Left hindlimb (tissue), 1 donor: ENCODE measurements around the gene CARM1.
A peak's percentile ranks its signal among the peaks of the same experiment; 100 is the strongest.

Source experiments
- DNase-seq: peaks from one replicate; pipeline ENCODE4 v3.0.0-alpha.2; 2018

The CARM1 gene

DNA sequence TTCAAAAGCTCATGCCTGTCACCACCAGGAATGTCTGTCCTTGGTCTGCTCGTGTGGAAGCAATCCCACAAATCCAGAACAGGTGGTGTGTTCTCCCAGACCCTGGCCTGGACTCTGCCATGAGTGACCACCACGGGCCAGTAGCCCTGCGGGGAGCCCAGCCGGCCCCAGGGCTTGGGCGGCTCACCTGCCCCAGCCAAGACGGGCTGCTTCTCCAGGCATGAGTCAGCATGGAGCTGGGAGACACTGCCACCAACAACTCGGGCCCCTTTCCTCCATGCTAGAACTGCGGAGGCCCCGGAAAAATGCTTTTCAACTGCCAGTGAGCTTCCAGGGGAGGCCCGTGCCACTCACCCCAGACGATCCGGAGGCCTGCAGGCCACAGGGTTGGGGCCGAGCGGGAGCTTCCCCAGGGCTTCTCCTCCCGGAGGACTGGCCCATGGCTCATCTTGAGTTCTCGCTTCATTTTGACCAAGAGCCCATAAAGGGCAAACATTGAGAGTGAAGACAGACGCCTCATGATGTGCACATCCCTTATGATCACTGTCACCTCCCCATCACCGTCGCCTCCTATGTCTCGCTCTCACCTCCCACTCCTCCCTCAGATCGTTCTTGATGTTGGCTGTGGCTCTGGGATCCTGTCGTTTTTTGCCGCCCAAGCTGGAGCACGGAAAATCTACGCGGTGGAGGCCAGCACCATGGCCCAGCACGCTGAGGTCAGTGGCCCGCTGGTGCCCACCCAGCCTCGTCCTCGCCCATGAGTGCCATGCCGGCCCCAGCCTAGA, 40.4 kb downstream of the CARM1 start:
- no peak for DNase-seq

GRCh38 chr19:10912619-10913018, 41.3 kb downstream of the CARM1 start:
- DNase-seq, result no peak

DNA sequence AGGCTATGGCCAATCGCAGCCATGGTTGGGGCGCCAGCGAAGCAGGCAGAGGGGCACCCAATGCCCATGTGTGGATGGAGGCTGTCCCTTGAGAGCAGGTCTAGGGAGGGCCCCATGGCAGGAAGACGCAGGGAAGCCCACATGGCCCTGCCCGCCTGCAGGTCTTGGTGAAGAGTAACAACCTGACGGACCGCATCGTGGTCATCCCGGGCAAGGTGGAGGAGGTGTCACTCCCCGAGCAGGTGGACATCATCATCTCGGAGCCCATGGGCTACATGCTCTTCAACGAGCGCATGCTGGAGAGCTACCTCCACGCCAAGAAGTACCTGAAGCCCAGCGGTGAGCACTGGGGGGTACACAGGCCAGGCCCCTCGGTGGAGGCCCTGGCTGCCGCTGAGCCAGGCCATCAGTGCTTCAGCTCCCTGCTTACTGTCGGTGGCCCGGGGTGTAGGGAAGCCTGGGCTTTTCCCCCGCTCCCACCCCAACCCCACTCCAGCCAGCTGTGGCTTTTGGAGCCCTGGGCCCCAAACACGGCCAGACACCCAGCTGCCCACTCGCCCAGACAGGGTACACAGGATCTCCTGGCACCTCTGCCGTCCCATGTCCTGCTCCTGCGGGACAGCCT, 42.5 kb downstream of the CARM1 start:
- no peak for DNase-seq

- DNase-seq, result peak; percentile 73
Observed at GRCh38 chr19:10915130-10916091, 44.1 kb downstream of the CARM1 start.

DNA sequence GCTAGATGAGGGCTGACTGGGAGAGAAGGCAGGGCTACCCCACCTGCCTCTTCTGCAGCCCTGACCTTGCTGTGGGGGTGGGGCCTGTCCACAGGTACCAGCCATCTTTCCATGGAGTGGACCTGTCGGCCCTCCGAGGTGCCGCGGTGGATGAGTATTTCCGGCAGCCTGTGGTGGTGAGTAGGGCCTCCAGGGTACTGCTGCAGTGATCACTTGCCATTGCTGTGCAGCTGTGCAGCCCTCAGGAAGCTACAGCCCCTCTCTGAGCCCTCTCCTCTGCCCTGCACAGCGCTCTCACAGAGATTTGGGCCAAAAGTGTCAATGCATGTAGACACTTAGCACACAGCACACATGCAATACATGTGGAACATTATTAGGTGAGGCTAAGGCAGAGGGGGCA, 45.2 kb downstream of the CARM1 start:
- DNase-seq, result no peak

DNA sequence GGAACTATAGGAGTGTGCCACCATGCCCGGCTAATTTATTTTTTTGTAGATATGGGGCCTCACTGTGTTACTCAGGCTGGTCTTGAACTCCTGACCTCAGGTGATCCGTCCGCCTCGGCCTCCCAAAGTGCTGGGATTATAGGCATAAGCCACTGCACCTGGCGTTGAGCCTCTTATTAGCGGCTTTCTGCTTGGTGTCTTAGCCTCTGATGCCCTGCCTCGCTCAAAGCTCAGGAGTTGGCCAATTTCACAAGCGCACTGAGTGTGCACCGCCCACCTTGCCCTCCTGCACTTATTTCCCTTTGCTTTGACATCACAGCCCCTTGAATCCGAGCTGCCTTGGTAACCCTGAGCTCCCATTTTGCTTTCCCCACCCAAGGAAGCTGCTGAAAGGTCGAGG, 47.0 kb downstream of the CARM1 start:
- no peak for DNase-seq

DNA sequence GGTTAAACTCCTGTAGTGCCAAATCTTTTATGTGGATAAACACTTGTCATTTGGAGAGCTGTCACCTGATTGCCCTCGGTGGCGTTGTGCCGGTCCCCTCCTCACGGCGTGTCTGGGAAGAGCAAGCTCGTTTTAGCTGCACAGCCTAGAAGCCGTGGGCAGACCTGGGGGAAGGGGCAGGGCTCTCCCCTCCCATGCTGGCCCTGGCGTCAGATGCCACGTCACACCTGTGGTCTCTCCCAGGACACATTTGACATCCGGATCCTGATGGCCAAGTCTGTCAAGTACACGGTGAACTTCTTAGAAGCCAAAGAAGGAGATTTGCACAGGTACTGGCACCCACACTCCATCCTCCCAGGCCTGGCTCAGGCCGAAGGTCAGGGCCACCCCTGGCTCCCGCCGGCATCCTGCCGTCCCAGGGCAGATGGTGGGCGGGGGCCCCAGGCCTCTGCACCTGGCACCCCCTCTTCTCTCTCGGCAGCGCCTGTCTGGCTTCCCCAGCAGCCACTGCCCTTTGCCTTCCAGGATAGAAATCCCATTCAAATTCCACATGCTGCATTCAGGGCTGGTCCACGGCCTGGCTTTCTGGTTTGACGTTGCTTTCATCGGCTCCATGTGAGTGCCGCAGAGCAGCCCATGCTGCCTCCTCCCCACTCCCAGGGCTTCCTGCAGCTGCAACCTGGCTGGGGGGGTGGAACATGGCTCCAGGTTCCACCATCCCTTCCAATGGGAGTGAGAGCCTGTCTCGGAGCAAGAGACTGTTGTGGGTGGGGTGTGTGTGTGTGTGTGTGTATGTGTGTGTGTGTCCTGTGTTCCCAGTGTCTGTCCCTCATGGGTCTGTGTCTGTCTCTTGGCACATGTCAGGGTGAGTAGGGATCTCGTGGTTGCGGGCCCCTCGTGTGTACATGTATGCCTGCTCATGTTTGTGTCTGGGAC, 48.3 kb downstream of the CARM1 start:
- DNase-seq, result no peak

DNA sequence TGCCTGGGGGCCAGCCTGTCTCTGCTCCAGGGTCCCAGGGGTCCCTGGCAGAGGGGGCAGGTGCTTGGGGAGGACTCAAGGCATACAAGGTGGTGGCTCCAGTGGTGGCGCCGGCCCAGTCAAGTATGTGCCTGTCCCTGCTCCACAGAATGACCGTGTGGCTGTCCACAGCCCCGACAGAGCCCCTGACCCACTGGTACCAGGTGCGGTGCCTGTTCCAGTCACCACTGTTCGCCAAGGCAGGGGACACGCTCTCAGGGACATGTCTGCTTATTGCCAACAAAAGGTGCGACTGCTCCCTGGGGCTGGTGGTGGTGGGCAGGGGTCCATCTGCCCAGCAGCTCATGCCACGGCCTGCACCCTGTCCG, 48.9 kb downstream of the CARM1 start:
- no peak for DNase-seq

DNA sequence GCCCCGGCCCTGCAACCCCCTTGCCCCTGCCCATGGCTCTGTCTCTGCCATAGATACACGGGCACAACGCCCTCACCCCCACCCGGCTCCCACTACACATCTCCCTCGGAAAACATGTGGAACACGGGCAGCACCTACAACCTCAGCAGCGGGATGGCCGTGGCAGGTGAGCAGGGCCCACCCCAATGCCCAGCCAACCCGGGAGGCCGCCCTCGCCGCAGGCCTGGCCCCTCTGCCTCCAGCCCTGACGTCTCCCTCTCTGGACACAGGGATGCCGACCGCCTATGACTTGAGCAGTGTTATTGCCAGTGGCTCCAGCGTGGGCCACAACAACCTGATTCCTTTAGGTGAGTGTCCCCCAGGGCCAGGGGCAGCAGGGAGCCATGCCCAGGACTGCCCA, 49.4 kb downstream of the CARM1 start:
- DNase-seq, result no peak

GRCh38 chr19:10921199-10921909, 50.0 kb downstream of the CARM1 start:
- DNase-seq, result no peak

GRCh38 chr19:10921910-10922637, 50.7 kb downstream of the CARM1 start:
- DNase-seq, result no peak

DNA sequence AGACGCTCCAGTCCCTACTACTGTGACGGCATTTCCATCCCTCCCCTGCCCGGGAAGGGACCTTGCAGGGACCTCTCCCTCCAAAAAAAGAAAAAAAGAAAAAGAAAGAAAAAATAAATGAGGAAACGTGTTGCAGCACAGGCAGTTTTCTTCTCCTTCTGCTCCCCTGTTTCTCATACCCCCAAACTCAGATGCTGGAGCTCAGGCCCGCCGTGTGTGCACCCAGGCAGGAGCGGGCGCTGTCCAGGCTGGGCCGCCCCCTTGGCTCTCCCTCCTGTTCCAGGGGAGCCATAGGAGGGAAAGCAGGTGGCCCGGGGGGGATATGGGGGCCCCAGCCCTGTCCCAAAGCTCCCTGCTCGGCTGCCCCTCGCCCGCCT, 51.3 kb downstream of the CARM1 start:
- no peak for DNase-seq

DNA sequence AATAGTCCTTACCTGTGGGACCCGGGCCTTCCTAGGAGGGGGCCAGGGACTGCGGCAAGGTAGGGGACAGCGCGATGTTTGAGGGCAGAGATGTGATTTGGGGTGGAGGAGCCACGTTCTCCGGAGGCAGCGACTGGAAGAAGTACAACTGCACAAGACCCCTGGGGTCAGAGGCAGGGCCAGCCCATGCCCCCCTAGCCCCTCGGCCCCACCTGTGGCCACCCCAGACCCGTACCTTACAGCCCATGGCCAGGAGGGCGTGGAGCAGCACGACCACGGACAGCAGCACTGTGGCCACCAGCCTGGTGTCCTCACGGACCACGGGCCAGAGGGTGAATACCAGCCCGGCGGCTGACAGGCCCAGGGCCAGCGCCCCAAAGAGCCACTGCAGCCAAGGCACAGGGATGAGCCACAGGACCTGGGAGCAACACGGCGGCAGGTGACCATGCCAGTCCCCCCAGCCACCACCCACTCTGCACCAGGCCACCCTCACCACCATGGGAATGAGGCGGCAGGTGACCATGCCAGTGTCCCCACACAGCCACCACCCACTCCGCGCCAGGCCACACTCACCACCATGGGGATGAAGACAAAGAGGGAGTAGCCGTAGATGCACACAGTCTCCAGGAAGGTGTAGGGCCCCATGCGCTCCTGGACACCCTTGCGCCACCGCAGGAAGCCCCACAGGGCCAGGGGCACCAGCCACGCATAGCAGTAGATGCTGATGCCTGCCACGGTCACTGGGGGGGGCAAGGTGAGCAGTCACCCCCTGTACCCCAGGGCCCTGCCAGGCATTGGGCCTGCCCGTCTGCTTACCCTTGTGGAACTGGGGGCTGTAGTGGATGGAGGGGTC, 52.1 kb downstream of the CARM1 start:
- DNase-seq, result no peak

- DNase-seq, result no peak
Observed at GRCh38 chr19:10924597-10924996, 53.2 kb downstream of the CARM1 start.

- peak; percentile 49 for DNase-seq
Observed at GRCh38 chr19:10927730-10928562, 56.6 kb downstream of the CARM1 start.

- DNase-seq, result peak; percentile 97
Observed at GRCh38 chr19:10928563-10929401, 57.4 kb downstream of the CARM1 start, which contains the start of the genes TIMM29 and YIPF2. TIMM29 (plus strand) TSS chr19:10928811; CDS start chr19:10928823, 12 bp downstream. YIPF2 (minus strand) TSS chr19:10928639; CDS start chr19:10928410, 229 bp downstream.

DNA sequence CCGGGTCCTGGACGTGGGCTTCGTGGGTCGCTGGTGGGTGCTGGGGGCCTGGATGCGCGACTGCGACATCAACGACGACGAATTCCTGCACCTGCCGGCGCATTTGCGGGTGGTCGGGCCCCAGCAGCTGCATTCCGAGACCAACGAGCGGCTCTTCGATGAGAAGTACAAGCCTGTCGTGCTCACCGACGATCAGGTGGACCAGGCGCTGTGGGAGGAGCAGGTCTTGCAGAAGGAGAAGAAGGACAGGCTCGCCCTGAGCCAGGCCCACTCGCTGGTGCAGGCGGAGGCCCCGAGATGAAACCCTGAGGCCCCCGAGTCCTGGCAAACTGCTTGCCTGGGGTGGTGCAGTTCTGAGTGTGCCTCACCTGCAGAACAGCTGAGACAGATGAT, 58.0 kb downstream of the CARM1 start:
- no peak for DNase-seq
